ENCODE data around the gene HTRA3.

Gene HTRA3

DNA sequence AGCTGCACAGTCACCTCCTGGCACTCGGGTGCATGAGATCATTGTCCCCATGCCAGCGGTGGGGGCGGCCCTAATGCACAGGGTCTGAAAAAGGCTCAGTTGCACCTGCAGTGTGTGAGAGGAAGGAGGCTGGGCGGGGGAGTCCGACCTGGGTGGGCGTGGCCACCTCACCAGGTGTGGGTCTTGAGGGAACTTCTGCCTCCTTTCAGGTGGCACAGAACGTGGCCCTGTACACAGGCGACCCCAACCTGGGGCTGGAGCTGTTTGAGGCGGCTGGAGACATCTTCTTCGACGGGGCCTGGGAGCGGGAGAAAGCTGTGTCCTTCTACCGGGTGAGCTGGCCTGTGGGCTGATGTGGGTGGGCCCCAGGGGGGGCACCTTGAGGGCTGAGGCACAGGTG lies 34.3 kb upstream of the HTRA3 start:
- TF ChIP-seq, protein P1, sequence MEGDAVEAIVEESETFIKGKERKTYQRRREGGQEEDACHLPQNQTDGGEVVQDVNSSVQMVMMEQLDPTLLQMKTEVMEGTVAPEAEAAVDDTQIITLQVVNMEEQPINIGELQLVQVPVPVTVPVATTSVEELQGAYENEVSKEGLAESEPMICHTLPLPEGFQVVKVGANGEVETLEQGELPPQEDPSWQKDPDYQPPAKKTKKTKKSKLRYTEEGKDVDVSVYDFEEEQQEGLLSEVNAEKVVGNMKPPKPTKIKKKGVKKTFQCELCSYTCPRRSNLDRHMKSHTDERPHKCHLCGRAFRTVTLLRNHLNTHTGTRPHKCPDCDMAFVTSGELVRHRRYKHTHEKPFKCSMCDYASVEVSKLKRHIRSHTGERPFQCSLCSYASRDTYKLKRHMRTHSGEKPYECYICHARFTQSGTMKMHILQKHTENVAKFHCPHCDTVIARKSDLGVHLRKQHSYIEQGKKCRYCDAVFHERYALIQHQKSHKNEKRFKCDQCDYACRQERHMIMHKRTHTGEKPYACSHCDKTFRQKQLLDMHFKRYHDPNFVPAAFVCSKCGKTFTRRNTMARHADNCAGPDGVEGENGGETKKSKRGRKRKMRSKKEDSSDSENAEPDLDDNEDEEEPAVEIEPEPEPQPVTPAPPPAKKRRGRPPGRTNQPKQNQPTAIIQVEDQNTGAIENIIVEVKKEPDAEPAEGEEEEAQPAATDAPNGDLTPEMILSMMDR (conservative IDR thresholded peaks at IDR 0.05) = no peak
- no peak for TF ChIP-seq ZFX (IDR thresholded peaks at IDR 0.05)

DNA sequence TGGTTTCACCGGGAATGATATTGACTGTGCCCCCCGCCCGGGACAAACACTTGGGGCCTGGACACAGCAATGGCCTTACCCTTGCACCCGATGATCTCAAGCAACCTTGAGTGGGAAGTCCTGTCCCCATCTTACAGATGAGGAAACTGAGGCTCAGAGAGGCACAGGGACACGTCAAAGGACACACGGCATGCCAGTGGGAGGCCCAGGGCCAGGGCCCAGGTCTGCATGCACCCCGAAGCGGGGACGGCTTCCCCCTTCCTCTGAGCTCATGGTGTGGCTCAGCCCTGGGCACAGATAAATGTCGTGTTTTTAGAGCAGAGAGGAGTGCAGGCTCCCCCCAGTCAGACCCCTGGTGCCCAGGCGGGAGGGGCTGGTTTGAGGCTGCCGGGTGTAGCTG lies 33.9 kb upstream of the HTRA3 start:
- H3K27ac ChIP-seq = no peak overlapping the region
- no peak for TF ChIP-seq ZFX (IDR thresholded peaks at IDR 0.05)
- TF ChIP-seq, protein P1 (conservative IDR thresholded peaks at IDR 0.05) = no peak

More for the DNA sequence above, 34.3 kb upstream of the HTRA3 start:
- no peak overlapping the region for H3K27ac ChIP-seq

DNA sequence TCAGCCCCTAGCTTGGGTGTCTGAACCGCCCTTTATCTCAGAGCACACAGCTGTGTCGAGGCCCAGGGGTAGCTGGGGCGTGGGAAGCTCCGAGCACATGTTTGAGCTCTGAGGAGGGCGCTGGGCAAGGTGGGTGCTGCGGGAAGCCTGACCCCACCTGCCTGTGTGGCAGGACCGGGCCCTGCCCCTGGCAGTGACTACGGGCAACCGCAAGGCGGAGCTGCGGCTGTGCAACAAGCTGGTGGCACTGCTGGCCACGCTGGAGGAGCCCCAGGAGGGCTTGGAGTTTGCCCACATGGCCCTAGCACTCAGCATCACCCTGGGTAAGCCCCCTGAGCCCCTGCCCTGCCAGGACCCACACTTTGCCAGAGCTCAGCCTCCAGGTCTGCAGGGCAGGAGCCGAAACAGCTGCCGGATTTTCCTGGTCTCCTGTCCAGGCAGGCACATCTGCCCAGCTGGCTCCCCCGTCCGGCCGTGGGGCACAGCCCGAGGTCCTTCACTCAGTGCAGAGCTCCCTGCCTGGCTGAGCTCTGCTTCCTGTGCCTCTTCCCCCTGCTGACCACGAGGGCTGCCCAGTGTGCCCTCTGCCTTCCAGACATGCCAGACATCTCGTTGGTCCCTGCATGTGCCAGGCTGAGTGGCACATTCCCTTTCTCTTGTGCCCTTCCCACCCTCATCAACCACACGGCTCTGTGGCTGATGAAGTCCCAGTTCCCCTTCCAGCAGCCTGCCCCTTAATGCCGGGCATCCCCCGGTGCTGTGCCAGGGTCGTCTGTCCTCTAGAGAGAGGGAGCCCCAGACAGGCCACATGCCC lies 33.2 kb upstream of the HTRA3 start:
- H3K27ac ChIP-seq = no peak overlapping the region
- TF ChIP-seq, protein P1 (conservative IDR thresholded peaks at IDR 0.05) = no peak
- no peak for TF ChIP-seq ZFX (IDR thresholded peaks at IDR 0.05)

DNA sequence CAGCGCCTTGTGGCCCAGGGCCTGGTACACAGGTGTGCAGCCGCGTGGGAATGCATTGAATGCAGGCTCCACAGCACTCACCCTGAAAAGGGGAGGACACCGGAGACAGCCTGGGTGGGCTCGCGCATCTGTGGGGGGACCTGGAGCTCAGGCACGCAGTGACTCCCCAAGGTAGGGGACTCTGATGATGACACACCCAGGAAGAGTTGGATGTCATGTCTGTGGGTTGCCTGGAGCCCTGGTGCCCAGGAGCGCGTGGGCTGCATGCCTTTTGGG lies 32.7 kb upstream of the HTRA3 start:
- TF ChIP-seq, protein P1 (conservative IDR thresholded peaks at IDR 0.05) = no peak
- TF ChIP-seq ZFX (IDR thresholded peaks at IDR 0.05) = no peak
- H3K27ac ChIP-seq = no peak overlapping the region

DNA sequence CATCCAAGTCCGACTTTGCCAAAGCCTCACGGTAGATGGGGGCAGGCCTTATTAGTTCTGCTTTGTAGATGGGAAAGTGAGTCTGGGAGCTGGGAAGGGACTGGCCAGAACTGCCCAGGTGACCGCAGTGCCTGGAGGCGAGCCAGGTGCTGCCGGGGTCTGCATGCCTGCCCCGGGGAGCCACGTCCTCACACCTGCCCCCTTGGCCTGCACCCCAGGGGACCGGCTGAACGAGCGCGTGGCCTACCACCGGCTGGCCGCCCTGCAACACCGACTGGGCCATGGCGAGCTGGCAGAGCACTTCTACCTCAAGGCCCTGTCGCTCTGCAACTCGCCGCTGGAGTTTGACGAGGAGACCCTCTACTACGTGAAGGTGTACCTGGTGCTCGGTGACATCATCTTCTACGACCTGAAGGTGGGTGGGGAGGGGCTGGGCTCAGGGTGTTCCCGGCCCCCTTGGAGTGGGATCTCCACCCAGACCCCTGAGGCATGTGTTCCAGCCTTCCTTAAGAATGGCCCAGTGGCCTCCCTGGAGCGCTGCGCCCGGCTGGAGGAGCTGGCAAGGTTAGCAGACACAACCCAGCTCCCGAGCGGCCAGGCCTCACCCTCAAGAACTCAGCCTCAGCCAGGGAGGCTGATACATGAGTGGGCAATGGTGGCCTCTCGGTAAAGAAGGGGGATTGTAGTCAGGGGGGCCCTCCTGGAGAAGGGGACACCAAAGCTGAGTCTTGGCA lies 32.1 kb upstream of the HTRA3 start:
- TF ChIP-seq, protein P1 (conservative IDR thresholded peaks at IDR 0.05) = no peak
- TF ChIP-seq ZFX (IDR thresholded peaks at IDR 0.05) = no peak
- H3K27ac ChIP-seq = no peak overlapping the region

DNA sequence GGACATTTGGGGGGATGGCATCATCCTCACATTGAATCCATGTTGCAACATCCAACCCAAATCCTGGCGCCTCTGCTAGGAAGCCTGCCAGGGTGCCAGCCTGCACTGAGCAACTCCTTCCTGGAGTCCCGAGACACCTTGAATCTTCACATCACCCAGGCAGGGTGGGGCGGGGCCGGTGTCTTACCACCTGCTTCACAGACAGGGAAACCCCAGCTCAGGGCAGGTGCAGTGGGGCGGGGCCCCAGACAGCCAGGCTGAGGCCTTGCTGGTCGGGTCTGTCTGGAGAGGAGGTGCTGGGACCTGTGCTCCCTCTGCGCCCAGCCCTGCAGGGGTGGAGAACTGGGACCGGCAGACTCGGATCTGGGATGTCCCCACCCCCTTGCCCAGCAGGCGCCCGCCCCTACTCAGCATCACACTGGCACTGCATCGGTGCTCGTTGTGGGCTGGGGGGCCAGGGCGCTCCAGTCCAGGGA lies 31.5 kb upstream of the HTRA3 start:
- no peak overlapping the region for H3K27ac ChIP-seq
- TF ChIP-seq ZFX (IDR thresholded peaks at IDR 0.05) = no peak
- TF ChIP-seq, protein P1 (conservative IDR thresholded peaks at IDR 0.05) = no peak

DNA sequence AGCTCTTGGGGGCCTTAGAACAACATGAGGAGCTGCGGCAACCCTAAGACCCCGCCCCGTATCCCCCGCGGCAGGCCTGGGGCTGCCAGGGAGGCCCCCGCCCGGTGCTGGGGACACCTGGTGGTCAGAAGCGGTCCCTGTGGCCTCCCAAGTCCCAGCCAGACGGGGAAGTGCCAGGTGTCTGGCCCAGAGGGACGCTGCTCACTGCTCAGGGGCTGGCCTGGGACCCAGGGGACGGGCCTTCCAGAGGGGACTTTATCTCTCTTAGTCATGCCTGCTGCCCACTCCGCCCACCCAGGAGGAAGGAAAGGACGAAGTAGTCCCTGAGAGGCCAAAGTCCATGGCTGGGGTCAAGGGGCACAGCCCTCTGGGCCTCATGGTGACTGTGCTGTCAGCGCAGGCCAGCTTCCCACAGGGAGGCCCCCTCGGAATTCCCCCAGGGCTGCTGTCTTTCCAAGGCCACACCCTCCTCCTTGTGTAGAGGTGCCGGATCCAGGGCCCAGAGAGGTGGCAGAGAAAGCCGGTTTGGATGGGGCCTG lies 31.0 kb upstream of the HTRA3 start:
- no peak overlapping the region for H3K27ac ChIP-seq
- TF ChIP-seq, protein P1 (conservative IDR thresholded peaks at IDR 0.05) = no peak; the same call in 1 of the 2 replicates
- no peak for TF ChIP-seq ZFX (IDR thresholded peaks at IDR 0.05)
